Measurements from ENCODE around the gene OBSCN.

DNA sequence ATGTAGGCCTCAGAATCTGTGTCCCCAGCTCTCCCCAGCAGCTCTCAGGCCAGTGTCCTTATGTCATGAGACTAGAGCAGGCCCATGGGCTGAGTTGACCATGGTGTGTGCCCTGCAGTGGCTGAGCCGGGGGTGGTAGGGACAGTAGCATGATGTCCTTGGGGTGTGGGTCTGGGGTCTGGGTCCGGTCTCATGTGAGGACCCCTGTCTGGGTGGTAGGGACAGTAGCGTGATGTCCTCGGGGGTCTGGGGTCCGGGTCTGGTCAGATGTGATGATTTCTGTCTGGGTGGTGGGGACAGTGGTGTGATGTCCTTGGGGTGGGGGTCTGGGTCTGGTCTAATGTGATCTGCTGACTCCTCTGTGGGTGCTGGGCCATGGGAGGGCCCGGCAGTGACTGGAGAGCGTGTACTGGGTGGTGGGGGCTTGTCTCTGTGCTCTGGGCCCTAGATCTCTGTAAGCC lies 64.5 kb downstream of the OBSCN start:
- TF ChIP-seq POLR2A (IDR thresholded peaks at IDR 0.05) = no peak
- TF ChIP-seq, protein P1, sequence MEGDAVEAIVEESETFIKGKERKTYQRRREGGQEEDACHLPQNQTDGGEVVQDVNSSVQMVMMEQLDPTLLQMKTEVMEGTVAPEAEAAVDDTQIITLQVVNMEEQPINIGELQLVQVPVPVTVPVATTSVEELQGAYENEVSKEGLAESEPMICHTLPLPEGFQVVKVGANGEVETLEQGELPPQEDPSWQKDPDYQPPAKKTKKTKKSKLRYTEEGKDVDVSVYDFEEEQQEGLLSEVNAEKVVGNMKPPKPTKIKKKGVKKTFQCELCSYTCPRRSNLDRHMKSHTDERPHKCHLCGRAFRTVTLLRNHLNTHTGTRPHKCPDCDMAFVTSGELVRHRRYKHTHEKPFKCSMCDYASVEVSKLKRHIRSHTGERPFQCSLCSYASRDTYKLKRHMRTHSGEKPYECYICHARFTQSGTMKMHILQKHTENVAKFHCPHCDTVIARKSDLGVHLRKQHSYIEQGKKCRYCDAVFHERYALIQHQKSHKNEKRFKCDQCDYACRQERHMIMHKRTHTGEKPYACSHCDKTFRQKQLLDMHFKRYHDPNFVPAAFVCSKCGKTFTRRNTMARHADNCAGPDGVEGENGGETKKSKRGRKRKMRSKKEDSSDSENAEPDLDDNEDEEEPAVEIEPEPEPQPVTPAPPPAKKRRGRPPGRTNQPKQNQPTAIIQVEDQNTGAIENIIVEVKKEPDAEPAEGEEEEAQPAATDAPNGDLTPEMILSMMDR (IDR thresholded peaks at IDR 0.05) = no peak

All from sigmoid colon (tissue), 3 donors.